H9 (cell line): ENCODE results near the gene DCUN1D2. TPM values are rescaled to one million over a fixed set of nuclear protein-coding genes. Genes with fewer than 3 reads are reported as not detected.
A peak's percentile ranks its signal among the peaks of the same experiment; 100 is the strongest.

Experiments used
- DNase-seq: peaks from one replicate; pipeline ENCODE4 v3.0.0-alpha.2; 2017
- H2AFZ ChIP-seq: one replicate; pipeline ENCODE4 v1.6.1; 2013; ENCODE audit warnings: mild to moderate bottlenecking, low read length, control low read depth, moderate library complexity
- H2AK5ac ChIP-seq: 2 replicates; pipeline ENCODE4 v1.6.1; 2013; ENCODE audit warnings: low read length, control low read depth, mixed read lengths; ENCODE audit not compliant: insufficient read length
- H2BK120ac ChIP-seq: one replicate; pipeline ENCODE4 v1.6.1; 2013; ENCODE audit warnings: low read depth, mild to moderate bottlenecking, low read length, control low read depth, inconsistent platforms; ENCODE audit not compliant: poor library complexity, severe bottlenecking
- H2BK12ac ChIP-seq: 2 replicates; pipeline ENCODE4 v1.6.1; 2013; ENCODE audit warnings: low read length, control low read depth, mixed read lengths, low read depth; ENCODE audit not compliant: insufficient read length
- H2BK15ac ChIP-seq: 2 replicates; pipeline ENCODE4 v1.6.1; 2013; ENCODE audit warnings: low read depth, low read length, control low read depth
- H2BK20ac ChIP-seq: one replicate; pipeline ENCODE4 v1.6.1; 2013; ENCODE audit warnings: low read depth, mild to moderate bottlenecking, low read length, control low read depth, inconsistent platforms; ENCODE audit not compliant: poor library complexity, severe bottlenecking
- H2BK5ac ChIP-seq: 2 replicates; pipeline ENCODE4 v1.6.1; 2013; ENCODE audit warnings: low read length, control low read depth, mixed read lengths; ENCODE audit not compliant: insufficient read length
- H3K14ac ChIP-seq: 2 replicates; pipeline ENCODE4 v1.6.1; 2013; ENCODE audit warnings: low read length, control low read depth; ENCODE audit not compliant: insufficient read depth
- H3K18ac ChIP-seq: 2 replicates; pipeline ENCODE4 v1.6.1; 2013; ENCODE audit warnings: low read depth, mild to moderate bottlenecking, mixed read lengths, low read length, control low read depth; ENCODE audit not compliant: insufficient read length
- H3K23ac ChIP-seq: 2 replicates; pipeline ENCODE4 v1.6.1; 2013; ENCODE audit warnings: low read length, control low read depth, mixed read lengths, low read depth; ENCODE audit not compliant: insufficient read length
- H3K23me2 ChIP-seq: 2 replicates; pipeline ENCODE4 v1.6.1; 2013; ENCODE audit warnings: low read depth, mild to moderate bottlenecking, mixed read lengths, low read length, control low read depth; ENCODE audit not compliant: insufficient read length, poor library complexity, severe bottlenecking
- H3K27ac ChIP-seq: 2 replicates; pipeline ENCODE4 v1.5.1; 2013; ENCODE audit warnings: low read length, control low read depth, mixed read lengths, low read depth; ENCODE audit not compliant: insufficient read length
- H3K27me3 ChIP-seq: 2 replicates; pipeline ENCODE4 v1.6.1; 2013; ENCODE audit warnings: low read length, control low read depth, inconsistent platforms; ENCODE audit not compliant: insufficient read depth
- H3K4ac ChIP-seq: 2 replicates; pipeline ENCODE4 v1.6.1; 2013; ENCODE audit warnings: low read depth, mild to moderate bottlenecking, control low read depth, inconsistent platforms, low read length, moderate library complexity
- H3K4me1 ChIP-seq: 2 replicates; pipeline ENCODE4 v1.6.1; 2013; ENCODE audit warnings: low read length, control low read depth, inconsistent platforms; ENCODE audit not compliant: insufficient read depth
- H3K4me2 ChIP-seq: 2 replicates; pipeline ENCODE4 v1.6.1; 2013; ENCODE audit warnings: low read length, control low read depth, mixed read lengths; ENCODE audit not compliant: insufficient read length, insufficient read depth
- H3K56ac ChIP-seq: 2 replicates; pipeline ENCODE4 v1.6.1; 2013; ENCODE audit warnings: low read depth, mild to moderate bottlenecking, mixed read lengths, low read length, control low read depth; ENCODE audit not compliant: insufficient read length
- H3K79me1 ChIP-seq: 2 replicates; pipeline ENCODE4 v1.6.1; 2013; ENCODE audit warnings: low read depth, mild to moderate bottlenecking, moderate library complexity, low read length, control low read depth, inconsistent platforms; ENCODE audit not compliant: insufficient read depth, poor library complexity, severe bottlenecking
- H3K79me2 ChIP-seq: 2 replicates; pipeline ENCODE4 v1.6.1; 2013; ENCODE audit warnings: low read length, control low read depth, inconsistent platforms; ENCODE audit not compliant: insufficient read depth
- H3K9ac ChIP-seq: 2 replicates; pipeline ENCODE4 v1.6.1; 2013; ENCODE audit warnings: low read length, control low read depth, mixed read lengths; ENCODE audit not compliant: insufficient read length; ENCODE audit errors: extremely low read depth
- H3K9me3 ChIP-seq: one replicate; pipeline ENCODE4 v1.6.1; 2013; ENCODE audit warnings: low read depth, low read length, inconsistent platforms; ENCODE audit not compliant: control insufficient read depth
- H3T11ph ChIP-seq: one replicate; pipeline ENCODE4 v1.6.1; 2013; ENCODE audit warnings: mild to moderate bottlenecking, low read length, control low read depth, inconsistent platforms
- H4K20me1 ChIP-seq: one replicate; pipeline ENCODE4 v1.6.1; 2013; ENCODE audit not compliant: control insufficient read depth, insufficient read length, insufficient read depth
- H4K5ac ChIP-seq: 2 replicates; pipeline ENCODE4 v1.6.1; 2013; ENCODE audit warnings: low read depth, mild to moderate bottlenecking, mixed read lengths, low read length, control low read depth; ENCODE audit not compliant: insufficient read length
- H4K8ac ChIP-seq: replicated peaks from 2 replicates; pipeline ENCODE4 v1.6.1; 2013; ENCODE audit warnings: low read length, control low read depth, mixed read lengths, low read depth; ENCODE audit not compliant: insufficient read length
- H4K91ac ChIP-seq: 2 replicates; pipeline ENCODE4 v1.6.1; 2013; ENCODE audit warnings: low read depth, mild to moderate bottlenecking, moderate library complexity, mixed read lengths, low read length, control low read depth; ENCODE audit not compliant: insufficient read length
- H3K27ac Mint-ChIP-seq, 3 experiments: 2 replicates in 2 of 3; 3 replicates in 1 of 3; pipeline ENCODE4 v1.8.0; 2020 to 2021; ENCODE audit warnings: mixed read lengths in 3 of 3, mild to moderate bottlenecking in 1 of 3, moderate library complexity in 1 of 3
- H3K27me3 Mint-ChIP-seq: 2 replicates; pipeline ENCODE4 v1.8.0; 2021; ENCODE audit warnings: low read depth, mild to moderate bottlenecking, moderate library complexity, mixed read lengths
- H3K36me3 Mint-ChIP-seq, 3 experiments: 2 replicates in 2 of 3; 3 replicates in 1 of 3; pipeline ENCODE4 v1.8.0; 2020 to 2021; ENCODE audit warnings: low read depth in 3 of 3, mixed read lengths in 3 of 3; ENCODE audit not compliant: insufficient read depth in 1 of 3
- H3K4me1 Mint-ChIP-seq, 2 experiments: 2 replicates each; pipeline ENCODE4 v1.8.0; 2020; ENCODE audit warnings: mixed read lengths in 2 of 2
- H3K4me3 Mint-ChIP-seq, 2 experiments: 2 replicates in 1 of 2; 3 replicates in 1 of 2; pipeline ENCODE4 v1.8.0; 2020 to 2021; ENCODE audit warnings: mild to moderate bottlenecking in 2 of 2, mixed read lengths in 2 of 2, moderate library complexity in 1 of 2
- H3K9me3 Mint-ChIP-seq, 2 experiments: 2 replicates in 1 of 2; 3 replicates in 1 of 2; pipeline ENCODE4 v1.8.0; 2020; ENCODE audit warnings: mild to moderate bottlenecking in 2 of 2, mixed read lengths in 2 of 2, moderate library complexity in 1 of 2
- WGBS: extraction: QIAGEN DNeasy Blood & Tissue Kit; methylation state at CpG from one replicate; pipeline ENCODE4 v1.1.7; 2013; ENCODE audit warnings: missing lambda C conversion rate, low lambda C conversion rate, mixed read lengths; ENCODE audit not compliant: insufficient read length; ENCODE audit errors: extremely low coverage; 5-methylcytosine and 5-hydroxymethylcytosine counted together
- total RNA-seq: library from RNA; stranded (reverse); gene quantifications from 2 replicates; pipeline ENCODE4 v1.2.1, GENCODE V29; 2021
- TF ChIP-seq, protein P1 (sequence below): fragments of 200-600 bp; sonication (generic); conservative IDR thresholded peaks from 3 replicates; pipeline ENCODE4 v1.8.0; 2021; ENCODE audit warnings: antibody characterized with exemption, mild to moderate bottlenecking

DCUN1D2 gene
- total RNA-seq, 1 experiment from 2014 or later = 36.8 TPM

GRCh38 chr13:113528813-113529180 lies 38.3 kb upstream of the DCUN1D2 start:
- Histone ChIP-seq H3K23me2 (no peaks in the 10 kb centered on the region), H3K79me1 (no peaks in the 10 kb centered on the region), H3K18ac (no peak overlapping the region), H2AFZ (no peak overlapping the region), H3K4ac (no peak overlapping the region), H3T11ph (no peak overlapping the region), H3K9me3 (no peaks in the 10 kb centered on the region), H3K27ac (no peak overlapping the region), H3K79me2 (no peaks in the 10 kb centered on the region), H3K27me3 (no peaks in the 10 kb centered on the region), H2AK5ac (no peak overlapping the region), H2BK12ac (no peak overlapping the region), H2BK5ac (no peak overlapping the region), H3K4me1 (no peaks in the 10 kb centered on the region), H3K4me2 (no peak overlapping the region), H3K56ac (no peak overlapping the region), H2BK15ac (no peak overlapping the region), H2BK120ac (no peak overlapping the region), H3K14ac (no peak overlapping the region), H3K23ac (no peak overlapping the region), H4K5ac (no peak overlapping the region), H4K8ac (no peak overlapping the region), H4K20me1 (no peaks in the 10 kb centered on the region), H4K91ac (no peak overlapping the region), H3K9ac (no peak overlapping the region), H2BK20ac (no peak overlapping the region)
- Mint-ChIP-seq H3K9me3 (no peaks in the 10 kb centered on the region), H3K36me3 (peaks cover 25 to 55% (median 41%) of the 10 kb centered on the region in 3 experiments; a peak in 6 of 7 replicates), H3K27ac (peak overlapping the region in 1 of 3 experiments; percentile 58; a peak in 1 of 7 replicates), H3K27me3 (no peaks in the 10 kb centered on the region), H3K4me1 (no peaks in the 10 kb centered on the region), H3K4me3 (no peak overlapping the region)
- DNase-seq = no peak
- WGBS = no CpG with 5 or more reads among the region's 10 CpGs
- TF ChIP-seq, protein P1, sequence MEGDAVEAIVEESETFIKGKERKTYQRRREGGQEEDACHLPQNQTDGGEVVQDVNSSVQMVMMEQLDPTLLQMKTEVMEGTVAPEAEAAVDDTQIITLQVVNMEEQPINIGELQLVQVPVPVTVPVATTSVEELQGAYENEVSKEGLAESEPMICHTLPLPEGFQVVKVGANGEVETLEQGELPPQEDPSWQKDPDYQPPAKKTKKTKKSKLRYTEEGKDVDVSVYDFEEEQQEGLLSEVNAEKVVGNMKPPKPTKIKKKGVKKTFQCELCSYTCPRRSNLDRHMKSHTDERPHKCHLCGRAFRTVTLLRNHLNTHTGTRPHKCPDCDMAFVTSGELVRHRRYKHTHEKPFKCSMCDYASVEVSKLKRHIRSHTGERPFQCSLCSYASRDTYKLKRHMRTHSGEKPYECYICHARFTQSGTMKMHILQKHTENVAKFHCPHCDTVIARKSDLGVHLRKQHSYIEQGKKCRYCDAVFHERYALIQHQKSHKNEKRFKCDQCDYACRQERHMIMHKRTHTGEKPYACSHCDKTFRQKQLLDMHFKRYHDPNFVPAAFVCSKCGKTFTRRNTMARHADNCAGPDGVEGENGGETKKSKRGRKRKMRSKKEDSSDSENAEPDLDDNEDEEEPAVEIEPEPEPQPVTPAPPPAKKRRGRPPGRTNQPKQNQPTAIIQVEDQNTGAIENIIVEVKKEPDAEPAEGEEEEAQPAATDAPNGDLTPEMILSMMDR = no peak
